Measurements from ENCODE around the gene PLXDC2. TPM values are rescaled to one million over a fixed set of nuclear protein-coding genes. Genes with fewer than 3 reads are reported as not detected.

The PLXDC2 gene
- total and polyA plus RNA-seq, 7 donors = 1.8 to 44.6 (median 18.2) TPM

- WGBS, 2 donors = 78 to 87% methylated on average over 6 of the region's 6 CpGs
- Histone ChIP-seq H3K36me3 (no peaks in the 10 kb centered on the region), H3K27me3 (no peaks in the 10 kb centered on the region), H3K27ac (no peak overlapping the region), H3K4me3 (no peak overlapping the region), H3K9me3 (no peaks in the 10 kb centered on the region), H3K4me1 (peaks cover 0 to 27% (median 22%) of the 10 kb centered on the region in 4 donors)
- no peak for DNase-seq
- TF ChIP-seq CTCF (IDR thresholded peaks at IDR 0.05) = no peak
- no peak for TF ChIP-seq POLR2AphosphoS5 (IDR thresholded peaks at IDR 0.05)
- no peak for TF ChIP-seq POLR2A (IDR thresholded peaks at IDR 0.05)
- TF ChIP-seq EP300 (IDR thresholded peaks at IDR 0.05) = no peak
- intact Hi-C loops (cut with DNase I) = no loop called here
Measured at GRCh38 chr10:20288060-20288459, 471.8 kb downstream of the PLXDC2 start.

GRCh38 chr10:20289070-20289828 lies 473.0 kb downstream of the PLXDC2 start:
- Histone ChIP-seq H3K4me1 (peaks cover 0 to 27% (median 22%) of the 10 kb centered on the region in 4 donors), H3K9me3 (no peaks in the 10 kb centered on the region), H3K27me3 (no peaks in the 10 kb centered on the region), H3K4me3 (no peak overlapping the region), H3K27ac (no peak overlapping the region), H3K36me3 (no peaks in the 10 kb centered on the region)
- intact Hi-C loops (cut with DNase I) = no loop called here
- TF ChIP-seq POLR2A (IDR thresholded peaks at IDR 0.05) (no peak), EP300 (IDR thresholded peaks at IDR 0.05) (no peak), CTCF (IDR thresholded peaks at IDR 0.05) (no peak), POLR2AphosphoS5 (IDR thresholded peaks at IDR 0.05) (no peak)
- no peak for DNase-seq
- WGBS, 2 donors = 74 to 88% methylated on average over 6 of the region's 6 CpGs

DNA sequence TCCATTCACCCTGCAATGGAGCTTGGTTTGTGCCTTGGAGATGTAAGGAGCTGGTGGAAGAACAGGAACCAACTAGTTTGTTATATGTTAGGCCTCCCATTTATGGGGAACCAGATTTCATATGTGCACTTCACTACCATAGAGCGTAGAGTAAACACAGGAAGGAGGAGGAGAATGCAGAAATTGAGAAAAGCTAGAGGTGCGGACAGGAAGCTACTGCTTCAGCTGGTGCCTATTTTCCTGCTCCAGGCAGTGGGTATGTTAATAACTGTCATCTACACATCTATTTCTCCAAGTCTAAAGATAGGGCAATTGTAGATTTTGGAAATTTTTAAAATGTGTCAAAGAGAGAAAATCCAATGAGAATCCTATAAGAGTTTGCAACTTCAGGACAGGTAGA lies 482.2 kb downstream of the PLXDC2 start:
- no peak overlapping the region for H3K4me3 ChIP-seq
- H3K4me1 ChIP-seq = no peaks in the 10 kb centered on the region
- no peaks in the 10 kb centered on the region for H3K27me3 ChIP-seq
- DNase-seq = no peak
- intact Hi-C loops (cut with DNase I) = no loop called here
- H3K9me3 ChIP-seq = peaks cover 0 to 7% (median 0%) of the 10 kb centered on the region in 4 donors
- TF ChIP-seq POLR2AphosphoS5 (IDR thresholded peaks at IDR 0.05) = no peak
- H3K36me3 ChIP-seq = no peaks in the 10 kb centered on the region
- H3K27ac ChIP-seq = no peak overlapping the region
- 46 to 95% methylated on average over 2 of the region's 2 CpGs for WGBS, 2 donors

- no peak for TF ChIP-seq POLR2AphosphoS5 (IDR thresholded peaks at IDR 0.05)
- no peak for TF ChIP-seq POLR2A (IDR thresholded peaks at IDR 0.05)
- TF ChIP-seq EP300 (IDR thresholded peaks at IDR 0.05) = no peak
- no peak for TF ChIP-seq CTCF (IDR thresholded peaks at IDR 0.05)
- intact Hi-C loops (cut with DNase I) = no loop called here
Measured at GRCh38 chr10:20299034-20299736, 483.0 kb downstream of the PLXDC2 start.

DNA sequence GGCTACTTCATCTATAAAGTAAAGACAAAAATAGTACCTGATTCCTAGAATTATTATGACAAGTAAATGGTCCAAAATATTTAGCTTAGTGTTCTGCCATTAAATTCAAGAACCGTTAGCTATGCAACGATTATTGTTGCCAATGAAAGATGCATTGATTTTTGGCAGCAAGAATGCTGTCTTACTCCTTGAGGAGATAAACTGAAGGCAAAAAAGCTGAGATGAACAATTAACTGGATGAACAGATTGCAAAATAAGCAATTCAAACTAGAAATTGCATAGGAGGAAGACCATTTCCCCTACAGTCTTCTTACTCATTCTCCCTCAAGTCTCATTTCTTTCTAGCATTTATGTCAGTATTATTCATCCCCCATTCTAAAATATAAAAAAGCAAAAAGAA lies 484.5 kb downstream of the PLXDC2 start:
- 87 to 91% methylated on average over 2 of the region's 2 CpGs for WGBS, 2 donors
- no peak for DNase-seq
- TF ChIP-seq POLR2A (IDR thresholded peaks at IDR 0.05) (no peak), CTCF (IDR thresholded peaks at IDR 0.05) (no peak), EP300 (IDR thresholded peaks at IDR 0.05) (no peak), POLR2AphosphoS5 (IDR thresholded peaks at IDR 0.05) (no peak)

More at GRCh38 chr10:20299034-20299736, 483.0 kb downstream of the PLXDC2 start:
- Histone ChIP-seq H3K27me3 (no peaks in the 10 kb centered on the region), H3K27ac (no peak overlapping the region), H3K4me1 (no peaks in the 10 kb centered on the region), H3K36me3 (no peaks in the 10 kb centered on the region), H3K4me3 (no peak overlapping the region), H3K9me3 (peaks cover 0 to 7% (median 0%) of the 10 kb centered on the region in 4 donors)
- 64 to 82% methylated on average over 4 of the region's 4 CpGs for WGBS, 2 donors
- DNase-seq = no peak

More for the DNA sequence above, 484.5 kb downstream of the PLXDC2 start:
- H3K9me3 ChIP-seq = peaks cover 0 to 7% (median 0%) of the 10 kb centered on the region in 4 donors
- no peak overlapping the region for H3K4me3 ChIP-seq
- H3K27ac ChIP-seq = no peak overlapping the region
- intact Hi-C loops (cut with DNase I) = no loop called here
- H3K36me3 ChIP-seq = no peaks in the 10 kb centered on the region
- no peaks in the 10 kb centered on the region for H3K27me3 ChIP-seq
- no peaks in the 10 kb centered on the region for H3K4me1 ChIP-seq
